AG10803 (cell line): Measurements from ENCODE around the gene TENT4B.
A peak's percentile ranks its signal among the peaks of the same experiment; 100 is the strongest.

Experiments used
- DNase-seq: peaks from one replicate; pipeline ENCODE4 v3.0.0; 2010; ENCODE audit warnings: low read depth
- H3K4me3 ChIP-seq: 2 replicates; pipeline ENCODE4 v1.5.1; 2011; ENCODE audit warnings: mild to moderate bottlenecking, low read length, control low read depth
- TF ChIP-seq, protein P1 (sequence below): conservative IDR thresholded peaks from 2 replicates; pipeline ENCODE4 v1.5.1; 2011; ENCODE audit warnings: mild to moderate bottlenecking, low read length, control low read depth, inconsistent platforms

The TENT4B gene

DNA sequence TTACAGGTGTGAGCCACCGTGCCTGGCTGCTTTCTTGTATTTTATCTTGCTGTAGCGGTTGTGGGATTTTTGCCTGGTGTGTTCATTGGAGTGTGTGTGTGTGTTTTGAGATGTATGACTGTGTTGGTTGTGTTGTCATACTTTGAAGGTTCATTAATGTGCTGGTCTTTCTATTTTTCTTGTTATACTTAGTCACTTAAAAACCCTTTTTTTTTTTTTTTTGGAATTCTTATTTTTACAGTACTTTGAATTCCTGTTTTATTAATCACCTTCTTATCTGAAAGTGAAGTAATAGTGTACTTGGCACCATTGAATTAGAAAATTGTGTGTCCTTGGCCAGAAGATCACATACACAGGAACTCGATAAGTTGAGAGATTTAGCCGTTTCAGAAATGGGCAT is 30.2 kb downstream of the TENT4B start:
- no peak overlapping the region for H3K4me3 ChIP-seq
- DNase-seq, result peak; percentile 72
- TF ChIP-seq, protein P1, sequence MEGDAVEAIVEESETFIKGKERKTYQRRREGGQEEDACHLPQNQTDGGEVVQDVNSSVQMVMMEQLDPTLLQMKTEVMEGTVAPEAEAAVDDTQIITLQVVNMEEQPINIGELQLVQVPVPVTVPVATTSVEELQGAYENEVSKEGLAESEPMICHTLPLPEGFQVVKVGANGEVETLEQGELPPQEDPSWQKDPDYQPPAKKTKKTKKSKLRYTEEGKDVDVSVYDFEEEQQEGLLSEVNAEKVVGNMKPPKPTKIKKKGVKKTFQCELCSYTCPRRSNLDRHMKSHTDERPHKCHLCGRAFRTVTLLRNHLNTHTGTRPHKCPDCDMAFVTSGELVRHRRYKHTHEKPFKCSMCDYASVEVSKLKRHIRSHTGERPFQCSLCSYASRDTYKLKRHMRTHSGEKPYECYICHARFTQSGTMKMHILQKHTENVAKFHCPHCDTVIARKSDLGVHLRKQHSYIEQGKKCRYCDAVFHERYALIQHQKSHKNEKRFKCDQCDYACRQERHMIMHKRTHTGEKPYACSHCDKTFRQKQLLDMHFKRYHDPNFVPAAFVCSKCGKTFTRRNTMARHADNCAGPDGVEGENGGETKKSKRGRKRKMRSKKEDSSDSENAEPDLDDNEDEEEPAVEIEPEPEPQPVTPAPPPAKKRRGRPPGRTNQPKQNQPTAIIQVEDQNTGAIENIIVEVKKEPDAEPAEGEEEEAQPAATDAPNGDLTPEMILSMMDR, result no peak

DNA sequence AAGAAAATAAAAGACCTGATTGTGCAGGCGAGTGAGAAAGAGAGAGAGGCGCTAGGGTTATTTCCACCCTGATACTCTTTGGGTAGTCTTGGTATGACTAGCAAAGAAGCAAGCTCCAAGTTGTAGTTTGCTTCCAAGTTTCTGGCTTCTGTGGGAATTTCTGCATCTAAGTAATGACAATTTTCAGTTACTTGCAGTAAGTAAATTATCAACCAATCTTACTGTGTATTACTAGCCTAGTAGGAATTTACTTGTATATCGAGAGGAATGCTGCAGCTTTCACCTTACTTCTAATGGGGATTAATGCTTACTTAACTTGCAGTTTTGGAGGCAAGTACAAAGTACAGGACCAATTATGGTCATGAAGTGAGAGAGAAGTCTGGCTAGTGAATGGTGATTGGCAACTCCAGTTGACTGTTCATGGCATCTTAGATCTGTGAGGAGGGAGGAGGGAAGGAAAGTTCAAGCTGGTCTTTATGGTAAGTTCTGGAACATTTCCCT is 31.9 kb downstream of the TENT4B start:
- no peak overlapping the region for H3K4me3 ChIP-seq
- DNase-seq, result peak; percentile 81
- TF ChIP-seq, protein P1, result no peak

DNA sequence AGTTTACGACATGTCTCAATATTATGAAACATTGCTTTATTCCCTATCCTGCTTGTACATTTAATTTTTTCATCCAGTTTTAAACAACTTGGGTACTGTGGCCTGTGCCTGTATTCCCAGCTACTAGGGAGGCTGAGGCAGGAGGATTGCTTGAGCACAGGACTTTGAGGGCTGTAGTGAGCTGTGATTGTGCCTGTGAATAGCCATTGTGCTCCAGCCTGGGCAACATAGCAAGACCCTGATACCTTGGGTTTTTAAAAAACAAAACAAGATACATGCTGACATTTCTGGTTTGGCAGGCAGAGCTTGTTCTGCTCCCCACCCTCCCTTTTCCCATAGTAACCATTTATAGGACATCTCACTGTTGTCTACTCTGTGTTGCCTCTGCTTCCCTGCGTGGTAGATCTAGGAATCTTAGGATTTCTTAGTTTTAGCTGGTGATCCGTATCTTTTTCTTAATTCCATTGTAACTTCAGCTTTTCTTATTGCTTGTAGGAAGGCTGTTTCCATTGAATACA is 35.6 kb downstream of the TENT4B start:
- H3K4me3 ChIP-seq, result no peak overlapping the region
- TF ChIP-seq, protein P1, result no peak
- no peak for DNase-seq

DNA sequence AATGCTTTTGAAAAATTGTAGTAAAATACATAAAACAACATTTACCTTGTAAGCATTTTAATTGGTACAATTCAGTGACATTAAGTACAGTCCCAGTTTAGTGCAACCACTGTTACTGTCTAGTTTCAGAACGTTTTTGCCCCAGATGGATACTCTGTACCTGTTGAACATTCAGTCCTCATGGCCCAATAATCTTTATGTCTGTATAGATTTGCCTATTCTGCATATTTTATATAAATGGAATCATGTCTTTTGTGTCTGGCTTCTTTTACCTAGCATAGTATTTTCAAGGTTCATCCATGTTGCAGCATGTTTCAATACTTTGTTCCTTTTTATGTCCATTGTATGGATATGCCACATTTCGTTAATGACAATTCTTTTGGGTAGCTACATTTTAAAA is 37.2 kb downstream of the TENT4B start:
- no peak for DNase-seq
- TF ChIP-seq, protein P1, result no peak
- H3K4me3 ChIP-seq, result no peak overlapping the region

DNA sequence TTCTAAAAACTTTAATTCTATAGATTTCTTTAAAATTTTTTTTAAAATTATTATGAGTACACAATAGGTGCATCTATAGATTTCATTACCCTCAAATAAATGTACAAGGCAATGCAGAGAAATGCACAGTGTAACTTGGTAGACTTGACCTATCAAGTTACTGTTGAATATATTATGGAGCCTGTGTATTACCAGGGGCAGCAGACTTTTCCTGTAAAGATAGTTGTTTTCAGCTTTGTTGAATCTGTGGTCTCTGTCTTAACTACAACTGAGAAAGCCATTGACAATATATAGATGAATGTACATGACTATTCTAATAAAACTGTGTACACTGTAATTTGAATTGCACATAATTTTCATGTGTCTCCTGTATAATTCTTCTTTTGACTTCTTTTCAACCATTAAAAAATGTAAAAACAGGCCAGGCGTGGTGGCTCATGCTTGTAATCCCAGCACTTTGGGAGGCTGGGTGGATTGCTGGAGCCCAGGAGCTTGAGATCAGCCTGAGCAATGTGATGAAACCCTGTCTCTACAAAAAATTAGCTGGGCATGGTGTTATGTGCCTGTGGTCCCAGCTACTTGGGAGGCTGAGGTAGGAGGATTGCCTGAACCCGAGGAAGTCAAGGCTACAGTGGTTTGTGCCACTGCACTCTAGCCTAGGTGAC is 39.4 kb downstream of the TENT4B start:
- TF ChIP-seq, protein P1, result no peak
- no peak overlapping the region for H3K4me3 ChIP-seq
- no peak for DNase-seq

DNA sequence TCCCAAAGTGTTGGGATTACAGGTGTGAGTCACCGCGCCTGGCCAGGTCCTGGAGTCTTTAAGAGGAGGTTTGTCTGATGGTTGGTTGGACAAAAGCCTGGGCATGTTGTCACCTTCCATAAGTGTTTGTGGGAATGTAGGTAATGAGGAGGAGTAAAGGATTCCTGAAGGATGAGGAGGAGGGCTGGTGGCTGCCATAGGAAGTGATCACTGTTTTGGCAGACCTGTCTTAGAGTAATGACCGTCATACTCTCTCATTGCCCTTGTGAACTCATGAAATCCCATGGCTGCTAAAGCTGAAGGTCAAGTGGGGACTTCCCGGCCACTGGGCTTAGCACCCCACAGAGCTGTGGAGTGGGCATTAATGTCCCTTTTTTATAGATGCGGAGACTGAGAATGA is 40.5 kb downstream of the TENT4B start:
- peak; percentile 49 for DNase-seq
- no peak overlapping the region for H3K4me3 ChIP-seq
- TF ChIP-seq, protein P1, result no peak

DNA sequence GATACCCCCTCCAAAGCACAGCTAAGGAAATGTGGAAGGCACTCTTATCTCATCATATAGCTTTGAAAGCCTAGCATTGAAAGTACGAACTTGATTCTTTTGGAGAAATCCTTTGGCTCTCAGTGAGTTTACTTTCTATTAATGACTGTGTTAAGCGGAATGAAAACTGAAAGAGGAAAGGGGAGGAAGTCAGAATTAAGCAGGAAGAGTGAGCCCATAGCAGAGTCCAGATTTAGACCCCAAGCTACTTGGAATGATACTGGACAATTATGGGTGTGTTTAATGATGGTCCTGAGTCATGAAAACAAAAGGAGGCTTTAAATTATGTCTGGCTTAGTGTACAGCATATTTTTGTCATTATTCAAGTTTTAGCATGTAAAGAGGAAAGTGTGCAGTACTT is 42.2 kb downstream of the TENT4B start:
- peak; percentile 63 for DNase-seq
- TF ChIP-seq, protein P1, result no peak
- peak overlapping the region; percentile 29 for H3K4me3 ChIP-seq
